HG02885 (cell line): ENCODE results near the gene MAD1L1.

Source experiments
- ATAC-seq: cut with Tn5 transposase; IDR thresholded peaks from one replicate; pipeline ENCODE4 v1.9.1; 2021; ENCODE audit warnings: mild to moderate bottlenecking; ENCODE audit not compliant: unreplicated experiment, poor library complexity

Gene MAD1L1

GRCh38 chr7:1898628-1899185 lies 334.0 kb downstream of the MAD1L1 start:
- no peak for ATAC-seq

- ATAC-seq, result no peak
These were observed 334.7 kb downstream of the MAD1L1 start for GRCh38 chr7:1897861-1898627.

GRCh38 chr7:1897076-1897860 lies 335.5 kb downstream of the MAD1L1 start:
- no peak for ATAC-seq

- ATAC-seq, result no peak
These were observed 336.9 kb downstream of the MAD1L1 start for GRCh38 chr7:1895664-1896515.

- no peak for ATAC-seq
These were observed 337.7 kb downstream of the MAD1L1 start for GRCh38 chr7:1894906-1895663.

GRCh38 chr7:1894313-1894900 lies 338.3 kb downstream of the MAD1L1 start:
- no peak for ATAC-seq

- no peak for ATAC-seq
These were observed 339.3 kb downstream of the MAD1L1 start for GRCh38 chr7:1893451-1893850.

GRCh38 chr7:1893036-1893435 lies 339.7 kb downstream of the MAD1L1 start:
- no peak for ATAC-seq

- no peak for ATAC-seq
These were observed 340.5 kb downstream of the MAD1L1 start for GRCh38 chr7:1892011-1892965.

- no peak for ATAC-seq
These were observed 342.2 kb downstream of the MAD1L1 start for GRCh38 chr7:1890289-1891235.

- ATAC-seq, result no peak
These were observed 343.1 kb downstream of the MAD1L1 start for GRCh38 chr7:1889556-1890181.

GRCh38 chr7:1889091-1889490 lies 343.7 kb downstream of the MAD1L1 start:
- no peak for ATAC-seq

- ATAC-seq, result no peak
These were observed 344.3 kb downstream of the MAD1L1 start for GRCh38 chr7:1888425-1888824.

- ATAC-seq, result no peak
These were observed 345.5 kb downstream of the MAD1L1 start for GRCh38 chr7:1887251-1887650.

GRCh38 chr7:1886361-1887064 lies 346.2 kb downstream of the MAD1L1 start:
- ATAC-seq, result no peak
